MM.1S (cell line): Measurements from ENCODE around the gene TTC36.

ENCODE experiments used
- DNase-seq: peaks from one replicate; pipeline ENCODE4 v3.0.0-alpha.2; 2015
- H2AFZ ChIP-seq: fragments of 300-600 bp; sonication (generic); 2 replicates; pipeline ENCODE4 v1.6.0; 2016; ENCODE audit warnings: antibody characterized with exemption, low read length
- H3F3A ChIP-seq: fragments of 300-600 bp; sonication (generic); 2 replicates; pipeline ENCODE4 v1.6.1; 2016; ENCODE audit warnings: mild to moderate bottlenecking, antibody characterized with exemption, low read length, moderate library complexity, mixed read lengths; ENCODE audit not compliant: insufficient read depth
- H3K27ac ChIP-seq: fragments of 300-600 bp; sonication (generic); 2 replicates; pipeline ENCODE4 v1.5.1; 2016; ENCODE audit warnings: mild to moderate bottlenecking, low read length
- H3K27me3 ChIP-seq: fragments of 300-600 bp; sonication (generic); replicated peaks from 2 replicates; pipeline ENCODE4 v1.6.0; 2016; ENCODE audit warnings: low read length; ENCODE audit not compliant: insufficient read depth
- H3K36me3 ChIP-seq: fragments of 300-600 bp; sonication (generic); replicated peaks from 2 replicates; pipeline ENCODE4 v1.6.1; 2016; ENCODE audit warnings: mild to moderate bottlenecking, low read length, mixed read lengths; ENCODE audit not compliant: insufficient read depth
- H3K4me1 ChIP-seq: fragments of 300-600 bp; sonication (generic); 2 replicates; pipeline ENCODE4 v1.6.1; 2016; ENCODE audit warnings: low read length, mixed read lengths
- H3K4me2 ChIP-seq: fragments of 300-600 bp; sonication (generic); 2 replicates; pipeline ENCODE4 v1.6.0; 2016; ENCODE audit warnings: low read depth, low read length
- H3K4me3 ChIP-seq: fragments of 300-600 bp; sonication (generic); 2 replicates; pipeline ENCODE4 v1.5.1; 2016; ENCODE audit warnings: low read length, mixed read lengths
- H3K79me2 ChIP-seq: fragments of 300-600 bp; sonication (generic); 2 replicates; pipeline ENCODE4 v1.6.1; 2016; ENCODE audit warnings: mixed run types, low read length, mixed read lengths
- H3K9ac ChIP-seq: fragments of 300-600 bp; sonication (generic); 2 replicates; pipeline ENCODE4 v1.6.1; 2016; ENCODE audit warnings: low read length, mixed read lengths
- H3K9me2 ChIP-seq: fragments of 300-600 bp; sonication (generic); replicated peaks from 2 replicates; pipeline ENCODE4 v1.6.1; 2016; ENCODE audit warnings: mild to moderate bottlenecking, low read length, mixed read lengths; ENCODE audit not compliant: insufficient read depth
- H3K9me3 ChIP-seq: fragments of 300-600 bp; sonication (generic); replicated peaks from 2 replicates; pipeline ENCODE4 v1.6.1; 2016; ENCODE audit warnings: mild to moderate bottlenecking, low read length, mixed read lengths; ENCODE audit not compliant: insufficient read depth
- H4K20me1 ChIP-seq: fragments of 300-600 bp; sonication (generic); 2 replicates; pipeline ENCODE4 v1.6.1; 2016; ENCODE audit warnings: mild to moderate bottlenecking, low read length, moderate library complexity, mixed read lengths; ENCODE audit not compliant: insufficient read depth
- EZH2 ChIP-seq: fragments of 300-600 bp; sonication (generic); optimal IDR thresholded peaks from 2 replicates; pipeline ENCODE3; 2017; ENCODE audit warnings: low read depth, mild to moderate bottlenecking, antibody characterized with exemption, low read length, mixed read lengths
- EZH2phosphoT487 ChIP-seq: fragments of 300-600 bp; sonication (generic); IDR thresholded peaks from 2 replicates; pipeline ENCODE4 v1.6.1; 2018; ENCODE audit warnings: antibody characterized with exemption, low read length
- TF ChIP-seq, protein P1 (sequence below): fragments of 300-600 bp; sonication (generic); IDR thresholded peaks from 2 replicates; pipeline ENCODE4 v1.5.1; 2016; ENCODE audit warnings: antibody characterized with exemption, low read length, mixed read lengths

Gene TTC36

DNA sequence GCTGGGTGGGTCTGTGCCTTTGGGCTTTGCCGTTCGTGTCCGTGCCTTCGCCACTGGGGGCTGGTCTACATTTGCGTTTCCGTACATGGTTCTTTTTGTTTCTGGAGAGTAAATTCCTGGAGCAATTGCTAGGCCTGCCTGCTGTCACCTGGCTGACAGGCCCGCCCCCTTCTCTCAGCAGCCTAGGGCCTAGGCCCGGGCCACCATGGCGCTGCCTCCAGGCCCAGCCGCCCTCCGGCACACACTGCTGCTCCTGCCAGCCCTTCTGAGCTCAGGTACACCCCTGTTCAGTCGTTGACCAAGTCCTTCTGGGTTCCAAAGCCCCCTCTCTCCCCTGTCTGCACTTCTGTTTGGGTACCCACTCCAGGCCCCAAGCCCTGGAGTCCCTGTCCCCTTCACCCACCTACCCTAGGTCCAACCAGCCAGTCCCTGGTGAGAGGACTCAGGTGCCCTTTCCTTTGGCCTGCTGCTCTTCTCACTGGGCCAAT is 4.4 kb downstream of the TTC36 start:
- H3K9me2 ChIP-seq = no peaks in the 10 kb centered on the region
- H3K9me3 ChIP-seq = no peaks in the 10 kb centered on the region
- H2AFZ ChIP-seq = no peak overlapping the region
- no peaks in the 10 kb centered on the region for H3K36me3 ChIP-seq
- H4K20me1 ChIP-seq = no peaks in the 10 kb centered on the region
- H3K9ac ChIP-seq = no peak overlapping the region
- no peak for DNase-seq
- H3K27ac ChIP-seq = no peak overlapping the region
- no peak overlapping the region for H3K4me2 ChIP-seq
- H3F3A ChIP-seq = no peaks in the 10 kb centered on the region
- TF ChIP-seq EZH2phosphoT487 (no peak), EZH2 (no peak)
- TF ChIP-seq, protein P1, sequence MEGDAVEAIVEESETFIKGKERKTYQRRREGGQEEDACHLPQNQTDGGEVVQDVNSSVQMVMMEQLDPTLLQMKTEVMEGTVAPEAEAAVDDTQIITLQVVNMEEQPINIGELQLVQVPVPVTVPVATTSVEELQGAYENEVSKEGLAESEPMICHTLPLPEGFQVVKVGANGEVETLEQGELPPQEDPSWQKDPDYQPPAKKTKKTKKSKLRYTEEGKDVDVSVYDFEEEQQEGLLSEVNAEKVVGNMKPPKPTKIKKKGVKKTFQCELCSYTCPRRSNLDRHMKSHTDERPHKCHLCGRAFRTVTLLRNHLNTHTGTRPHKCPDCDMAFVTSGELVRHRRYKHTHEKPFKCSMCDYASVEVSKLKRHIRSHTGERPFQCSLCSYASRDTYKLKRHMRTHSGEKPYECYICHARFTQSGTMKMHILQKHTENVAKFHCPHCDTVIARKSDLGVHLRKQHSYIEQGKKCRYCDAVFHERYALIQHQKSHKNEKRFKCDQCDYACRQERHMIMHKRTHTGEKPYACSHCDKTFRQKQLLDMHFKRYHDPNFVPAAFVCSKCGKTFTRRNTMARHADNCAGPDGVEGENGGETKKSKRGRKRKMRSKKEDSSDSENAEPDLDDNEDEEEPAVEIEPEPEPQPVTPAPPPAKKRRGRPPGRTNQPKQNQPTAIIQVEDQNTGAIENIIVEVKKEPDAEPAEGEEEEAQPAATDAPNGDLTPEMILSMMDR = no peak
- H3K4me1 ChIP-seq = peaks cover 3% of the 10 kb centered on the region; the same call in 1 of the 2 replicates
- H3K79me2 ChIP-seq = no peaks in the 10 kb centered on the region
- H3K27me3 ChIP-seq = peaks cover 23% of the 10 kb centered on the region; the same call in 1 of the 2 replicates
- H3K4me3 ChIP-seq = no peak overlapping the region

DNA sequence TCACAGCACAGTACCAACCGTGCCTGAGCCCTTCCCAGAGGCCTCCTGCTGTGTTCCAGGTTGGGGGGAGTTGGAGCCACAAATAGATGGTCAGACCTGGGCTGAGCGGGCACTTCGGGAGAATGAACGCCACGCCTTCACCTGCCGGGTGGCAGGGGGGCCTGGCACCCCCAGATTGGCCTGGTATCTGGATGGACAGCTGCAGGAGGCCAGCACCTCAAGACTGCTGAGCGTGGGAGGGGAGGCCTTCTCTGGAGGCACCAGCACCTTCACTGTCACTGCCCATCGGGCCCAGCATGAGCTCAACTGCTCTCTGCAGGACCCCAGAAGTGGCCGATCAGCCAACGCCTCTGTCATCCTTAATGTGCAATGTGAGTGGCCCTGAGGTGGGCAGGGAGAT is 4.8 kb downstream of the TTC36 start:
- Histone ChIP-seq H3K79me2 (no peaks in the 10 kb centered on the region), H4K20me1 (no peaks in the 10 kb centered on the region), H3K27me3 (peaks cover 23% of the 10 kb centered on the region; the same call in 1 of the 2 replicates), H3K27ac (no peak overlapping the region), H3F3A (no peaks in the 10 kb centered on the region), H2AFZ (no peak overlapping the region), H3K9ac (no peak overlapping the region), H3K4me1 (peaks cover 3% of the 10 kb centered on the region; the same call in 1 of the 2 replicates), H3K9me2 (no peaks in the 10 kb centered on the region), H3K4me3 (no peak overlapping the region), H3K36me3 (no peaks in the 10 kb centered on the region), H3K4me2 (no peak overlapping the region), H3K9me3 (no peaks in the 10 kb centered on the region)
- TF ChIP-seq, protein P1 = no peak
- TF ChIP-seq EZH2phosphoT487 (no peak), EZH2 (no peak)
- no peak for DNase-seq

DNA sequence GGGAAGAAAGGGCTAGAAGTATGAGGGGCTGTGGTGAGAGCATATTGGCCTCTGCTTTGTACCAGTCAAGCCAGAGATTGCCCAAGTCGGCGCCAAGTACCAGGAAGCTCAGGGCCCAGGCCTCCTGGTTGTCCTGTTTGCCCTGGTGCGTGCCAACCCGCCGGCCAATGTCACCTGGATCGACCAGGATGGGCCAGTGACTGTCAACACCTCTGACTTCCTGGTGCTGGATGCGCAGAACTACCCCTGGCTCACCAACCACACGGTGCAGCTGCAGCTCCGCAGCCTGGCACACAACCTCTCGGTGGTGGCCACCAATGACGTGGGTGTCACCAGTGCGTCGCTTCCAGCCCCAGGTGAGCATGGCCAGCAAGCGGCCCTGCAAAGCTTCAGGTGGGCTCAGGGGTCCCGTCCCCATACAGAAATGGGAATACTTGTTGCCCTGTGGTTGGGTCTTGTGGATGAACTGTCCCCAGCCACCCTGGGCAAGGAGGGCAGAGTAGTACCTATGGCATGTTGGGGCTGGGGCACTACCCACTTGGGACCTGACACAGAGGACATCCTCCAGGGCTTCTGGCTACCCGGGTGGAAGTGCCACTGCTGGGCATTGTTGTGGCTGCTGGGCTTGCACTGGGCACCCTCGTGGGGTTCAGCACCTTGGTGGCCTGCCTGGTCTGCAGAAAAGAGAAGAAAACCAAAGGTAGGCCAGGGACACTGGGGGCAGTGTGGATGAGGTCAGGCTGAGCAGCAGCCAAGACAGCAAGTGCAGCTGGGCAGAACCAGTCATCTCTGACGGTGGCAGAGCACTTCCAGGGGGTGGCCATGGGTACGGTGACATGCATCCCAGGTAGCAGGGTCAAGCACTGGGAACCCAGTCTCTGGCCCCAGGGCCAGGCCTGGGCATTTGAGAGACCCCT is 5.8 kb downstream of the TTC36 start:
- no peaks in the 10 kb centered on the region for H3K9me2 ChIP-seq
- H3F3A ChIP-seq = no peaks in the 10 kb centered on the region
- H3K4me2 ChIP-seq = no peak overlapping the region
- peaks cover 3% of the 10 kb centered on the region; the same call in 1 of the 2 replicates for H3K4me1 ChIP-seq
- no peaks in the 10 kb centered on the region for H3K36me3 ChIP-seq
- no peaks in the 10 kb centered on the region for H3K79me2 ChIP-seq
- peaks cover 23% of the 10 kb centered on the region; the same call in 1 of the 2 replicates for H3K27me3 ChIP-seq
- DNase-seq = no peak
- H2AFZ ChIP-seq = no peak overlapping the region
- H3K4me3 ChIP-seq = no peak overlapping the region
- H3K27ac ChIP-seq = no peak overlapping the region
- no peaks in the 10 kb centered on the region for H3K9me3 ChIP-seq
- TF ChIP-seq, protein P1 = no peak
- TF ChIP-seq EZH2 (no peak), EZH2phosphoT487 (no peak)
- H4K20me1 ChIP-seq = no peaks in the 10 kb centered on the region
- no peak overlapping the region for H3K9ac ChIP-seq
